ENCODE results near the gene DDIT4.

GRCh38 chr10:72238392-72239175 lies 35.1 kb upstream of the DDIT4 start:
- TF ChIP-seq POLR2A (IDR thresholded peaks at IDR 0.05) (no peak), POLR2AphosphoS5 (IDR thresholded peaks at IDR 0.05) (no peak)
- TF ChIP-seq, protein P1, sequence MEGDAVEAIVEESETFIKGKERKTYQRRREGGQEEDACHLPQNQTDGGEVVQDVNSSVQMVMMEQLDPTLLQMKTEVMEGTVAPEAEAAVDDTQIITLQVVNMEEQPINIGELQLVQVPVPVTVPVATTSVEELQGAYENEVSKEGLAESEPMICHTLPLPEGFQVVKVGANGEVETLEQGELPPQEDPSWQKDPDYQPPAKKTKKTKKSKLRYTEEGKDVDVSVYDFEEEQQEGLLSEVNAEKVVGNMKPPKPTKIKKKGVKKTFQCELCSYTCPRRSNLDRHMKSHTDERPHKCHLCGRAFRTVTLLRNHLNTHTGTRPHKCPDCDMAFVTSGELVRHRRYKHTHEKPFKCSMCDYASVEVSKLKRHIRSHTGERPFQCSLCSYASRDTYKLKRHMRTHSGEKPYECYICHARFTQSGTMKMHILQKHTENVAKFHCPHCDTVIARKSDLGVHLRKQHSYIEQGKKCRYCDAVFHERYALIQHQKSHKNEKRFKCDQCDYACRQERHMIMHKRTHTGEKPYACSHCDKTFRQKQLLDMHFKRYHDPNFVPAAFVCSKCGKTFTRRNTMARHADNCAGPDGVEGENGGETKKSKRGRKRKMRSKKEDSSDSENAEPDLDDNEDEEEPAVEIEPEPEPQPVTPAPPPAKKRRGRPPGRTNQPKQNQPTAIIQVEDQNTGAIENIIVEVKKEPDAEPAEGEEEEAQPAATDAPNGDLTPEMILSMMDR (IDR thresholded peaks at IDR 0.05): no peak
